Stimulated activated CD8-positive, alpha-beta memory T cell treated with anti-CD3 and anti-CD28 coated beads, Interleukin-4, amount 100 ng/mL, for 4 hours (primary cell): ENCODE data around the gene PFKFB3.
"Not testable (repeated sequence)": the region's sequence is repeated elsewhere in the genome, so short reads cannot be mapped to it uniquely, and the experiment has no call there.

Experiments used
- DNase-seq, 2 donors: peaks; one replicate each; pipeline ENCODE4 v3.0.0-alpha.2; 2020; ENCODE audit warnings: low read depth in 2 of 2, low spot score in 1 of 2

PFKFB3 gene

DNA sequence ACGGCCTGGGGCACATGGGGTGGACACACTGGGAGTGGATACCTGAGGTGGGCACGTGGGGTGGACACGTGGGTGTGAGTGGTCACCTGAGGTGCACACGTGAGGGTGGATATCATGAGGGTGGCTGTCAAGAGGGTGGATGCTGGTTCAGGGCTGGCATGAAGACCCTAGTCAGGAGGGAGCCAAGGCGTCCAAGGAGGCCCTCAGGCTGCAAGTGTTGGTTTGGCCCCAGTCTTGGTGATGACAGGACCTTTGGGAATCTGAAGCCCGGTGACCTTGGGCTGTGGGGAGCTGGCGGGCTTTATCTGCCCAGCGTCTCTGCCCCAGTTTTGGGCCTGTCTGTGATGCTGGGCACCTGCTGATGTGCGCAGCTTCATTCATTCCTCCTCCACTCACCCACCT, 24.9 kb upstream of the PFKFB3 start:
- no peak for DNase-seq

DNA sequence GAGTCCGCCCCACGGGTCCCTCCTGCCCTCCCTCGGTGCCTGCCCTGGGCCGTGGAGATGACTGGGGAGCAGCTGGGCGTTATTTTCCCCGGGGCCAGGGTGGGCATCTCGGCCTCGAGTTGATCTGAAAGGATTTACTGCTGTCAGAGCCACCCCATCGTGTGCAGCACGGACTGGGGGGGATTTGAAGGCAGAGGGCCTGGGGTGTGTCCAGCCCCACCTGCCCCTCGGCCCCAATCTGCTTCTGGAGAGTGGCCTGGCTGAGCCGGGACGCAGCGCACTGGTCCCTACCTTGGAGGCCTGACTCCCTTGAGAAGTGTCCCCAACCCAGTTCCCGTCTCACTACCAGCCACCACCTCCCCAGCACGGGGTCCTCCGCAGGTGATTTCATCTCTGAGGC, 24.2 kb upstream of the PFKFB3 start:
- DNase-seq, result no peak

DNA sequence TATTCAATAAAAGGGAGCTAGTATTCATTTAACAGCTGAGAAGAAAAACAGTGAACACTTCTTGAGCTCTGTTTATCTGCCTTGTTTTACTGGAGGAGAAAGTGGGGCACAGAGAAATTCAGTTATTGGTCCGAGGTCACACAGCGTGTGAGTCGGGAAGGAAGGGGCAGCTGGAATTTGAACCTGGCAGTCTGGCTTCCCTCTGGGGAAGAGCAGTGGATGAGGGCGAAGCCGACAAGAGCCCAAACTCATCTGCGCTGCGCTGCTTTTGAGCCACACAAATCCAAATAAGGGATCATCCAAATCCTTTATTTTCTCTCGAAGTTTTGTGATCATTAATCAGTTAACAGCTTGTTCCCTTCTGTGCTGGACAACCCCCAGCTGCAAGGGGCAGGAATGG, 23.7 kb upstream of the PFKFB3 start:
- DNase-seq, result no peak

DNA sequence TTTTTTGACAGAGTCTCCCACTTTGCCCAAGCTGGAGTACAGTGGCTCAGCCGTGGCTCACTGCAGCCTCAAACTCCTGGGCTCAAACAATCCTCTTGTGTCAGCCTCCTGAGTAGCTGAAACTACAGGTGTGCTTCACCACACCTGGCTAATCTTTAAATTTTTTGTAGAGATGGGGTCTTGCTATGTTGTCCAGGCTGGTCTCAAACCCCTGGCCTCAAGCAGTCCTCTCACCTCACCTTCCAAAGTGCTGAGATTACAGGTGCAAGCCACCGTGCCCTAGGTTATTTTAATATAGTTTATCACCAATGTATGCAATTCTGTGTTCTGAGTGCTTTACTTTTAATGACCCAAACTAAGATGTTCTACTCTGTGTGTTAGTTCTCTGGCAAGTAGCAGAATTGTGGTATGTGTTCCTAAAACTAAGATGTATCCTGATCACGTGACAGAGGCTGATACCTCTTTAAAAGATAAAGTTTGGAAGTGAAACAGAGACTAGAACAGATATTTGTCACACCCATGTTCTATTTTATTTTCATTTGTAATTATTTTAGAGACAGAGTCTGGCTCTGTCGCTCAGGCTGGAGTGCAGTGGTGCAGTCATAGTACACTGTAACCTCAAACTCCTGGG, 22.1 kb upstream of the PFKFB3 start:
- no peak for DNase-seq

DNA sequence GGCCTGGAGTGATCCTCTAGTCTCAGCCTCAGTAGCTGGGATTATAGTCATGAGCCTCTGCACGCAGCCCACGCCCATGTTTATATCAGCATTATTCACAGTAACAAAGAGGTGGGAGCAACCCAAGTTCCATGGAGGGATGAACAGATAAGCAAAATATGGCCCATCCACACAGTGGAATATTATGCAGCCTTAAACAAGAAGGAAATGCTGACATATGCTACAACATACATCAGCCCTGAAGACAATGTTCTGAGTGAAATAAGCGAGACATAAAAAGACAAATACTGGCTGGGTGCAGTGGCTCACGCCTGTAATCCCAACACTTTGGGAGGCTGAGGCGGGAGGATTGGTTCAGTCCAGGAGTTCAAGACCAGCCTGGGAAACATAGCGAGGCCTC, 21.5 kb upstream of the PFKFB3 start:
- no peak for DNase-seq

DNA sequence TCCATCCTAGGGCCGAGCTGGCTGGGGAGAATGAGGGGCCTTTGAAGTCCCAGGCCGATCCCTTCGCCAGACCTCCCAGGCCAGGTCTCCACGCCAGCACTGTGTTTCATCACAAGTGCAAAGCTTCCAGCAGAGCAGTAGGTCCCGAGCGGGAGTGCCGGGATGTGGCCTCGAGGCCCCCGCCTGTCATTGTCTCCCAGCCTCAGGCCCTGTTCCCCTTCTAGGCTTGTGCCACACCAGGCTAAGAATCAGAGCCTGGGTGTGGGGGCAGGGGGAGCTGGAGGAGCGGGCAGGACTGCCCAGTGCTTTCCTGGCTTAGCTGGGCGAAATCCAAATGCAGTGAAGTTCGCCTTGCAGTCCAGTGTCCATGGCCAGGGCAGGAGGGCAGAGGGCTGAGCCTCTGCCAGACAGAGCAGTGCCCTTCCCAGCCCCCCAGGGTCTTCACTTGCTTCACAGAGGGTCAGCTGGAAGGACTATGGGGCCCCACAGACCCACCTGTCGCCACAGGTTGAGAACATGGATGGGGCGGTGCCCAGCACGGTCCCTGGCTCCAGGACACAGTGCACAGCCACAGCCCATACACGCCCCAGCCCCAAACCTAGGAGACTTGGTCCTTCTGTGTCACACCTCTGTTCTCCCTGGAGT, 20.2 kb upstream of the PFKFB3 start:
- no peak for DNase-seq

DNA sequence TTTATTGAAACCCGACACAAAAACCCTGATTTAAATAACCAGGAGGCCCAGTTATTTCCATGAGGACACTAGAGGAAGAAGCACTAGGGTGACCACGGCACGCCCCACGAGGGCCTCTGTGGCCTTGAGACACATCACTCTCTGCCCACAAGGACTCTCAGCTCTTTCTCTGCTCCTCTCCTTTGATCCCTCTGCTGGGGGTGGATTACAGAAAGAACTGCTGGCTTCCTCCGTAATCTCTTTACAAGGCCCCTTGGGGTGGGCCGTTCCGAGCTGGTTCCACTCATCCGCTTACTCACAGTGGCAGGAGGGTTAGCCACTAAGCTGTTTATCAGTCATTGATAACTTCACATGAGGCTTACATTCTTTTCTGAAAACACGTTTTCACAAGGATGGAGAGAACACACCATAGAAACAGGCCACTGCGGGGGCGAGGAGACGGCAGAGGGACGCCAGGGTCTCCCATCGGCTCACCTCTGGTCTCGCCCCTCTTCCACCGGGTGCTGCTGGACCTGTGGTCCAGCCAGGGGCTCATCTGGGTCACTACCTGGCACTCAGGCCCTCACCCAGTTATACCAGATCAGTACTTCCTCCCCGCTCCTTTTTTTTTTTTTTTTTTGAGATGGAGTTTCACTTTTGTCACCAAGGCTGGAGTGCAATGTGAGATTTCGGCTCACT, 17.6 kb upstream of the PFKFB3 start:
- DNase-seq, result no peak

DNA sequence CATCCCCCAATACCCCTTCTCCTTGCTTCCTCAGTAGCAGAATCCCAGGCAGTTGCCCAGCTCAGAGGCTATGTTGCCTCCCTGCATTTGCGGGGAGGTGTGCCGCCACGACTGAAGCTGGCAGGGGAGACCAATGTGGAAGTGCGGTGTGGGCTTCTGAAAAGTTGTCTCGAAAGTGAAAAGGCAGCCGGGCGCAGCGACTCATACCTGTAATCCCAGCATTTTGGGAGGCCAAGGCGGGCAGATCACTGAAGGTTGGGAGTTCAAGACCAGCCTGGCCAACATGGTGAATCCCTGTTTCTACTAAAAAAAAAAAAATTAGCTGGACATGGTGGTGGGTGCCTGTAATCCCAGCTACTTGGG, 15.9 kb upstream of the PFKFB3 start:
- no peak for DNase-seq

DNA sequence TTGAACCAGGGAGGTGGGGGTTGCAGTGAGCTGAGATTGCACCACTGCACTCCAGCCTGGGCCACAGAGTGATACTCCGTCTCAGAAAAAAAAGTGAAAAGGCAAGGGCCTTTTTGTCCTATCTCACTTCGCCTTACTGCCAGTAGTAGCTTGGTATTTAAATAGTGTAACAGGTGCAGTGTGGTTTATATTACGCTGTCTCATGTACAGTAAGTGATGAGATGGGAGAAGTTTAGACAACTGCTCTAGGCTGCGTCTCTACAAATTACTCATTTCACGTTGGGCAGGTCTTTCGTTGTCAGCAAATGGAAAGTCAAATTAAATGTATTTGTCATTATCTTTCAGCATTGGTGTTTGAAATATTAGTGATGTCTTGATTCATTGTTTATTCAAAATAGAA, 15.5 kb upstream of the PFKFB3 start:
- no peak for DNase-seq

DNA sequence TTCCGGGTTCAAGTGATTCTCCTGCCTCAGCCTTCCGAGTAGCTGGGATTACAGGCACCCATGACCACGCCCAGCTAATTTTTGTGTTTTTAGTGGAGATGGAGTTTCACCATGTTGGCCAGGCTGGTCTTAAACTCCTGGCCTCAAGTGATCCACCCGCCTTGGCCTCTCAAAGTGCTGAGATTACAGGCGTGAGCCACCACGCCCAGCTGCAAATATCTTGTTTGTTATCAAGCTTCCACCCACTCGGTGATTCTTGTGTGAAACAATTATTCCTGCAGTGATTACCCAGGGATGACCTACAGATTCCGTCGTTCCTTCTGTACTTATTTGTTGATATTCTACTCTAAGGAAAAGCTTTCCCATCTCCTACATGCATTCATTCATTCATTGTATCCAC, 12.7 kb upstream of the PFKFB3 start:
- DNase-seq, result not testable (repeated sequence)

DNA sequence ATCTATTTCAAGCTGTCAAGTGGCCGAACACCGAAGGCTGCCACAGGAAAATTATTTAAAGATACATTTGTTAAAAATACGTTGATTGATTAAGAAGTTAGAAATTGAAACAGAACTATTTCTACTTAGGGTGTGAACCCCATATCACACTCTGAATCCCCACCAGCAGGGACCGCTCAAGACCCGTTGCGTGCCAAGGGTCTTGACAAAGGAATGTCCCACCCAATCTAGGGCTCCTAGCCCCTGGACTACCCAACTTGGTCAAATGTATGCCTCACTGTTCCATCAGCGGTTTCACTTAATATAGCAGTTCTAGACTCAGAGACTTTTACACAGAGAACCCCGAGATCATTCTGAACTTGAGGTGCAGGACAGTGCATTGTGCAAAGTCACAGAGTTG, 11.6 kb upstream of the PFKFB3 start:
- DNase-seq, result no peak

DNA sequence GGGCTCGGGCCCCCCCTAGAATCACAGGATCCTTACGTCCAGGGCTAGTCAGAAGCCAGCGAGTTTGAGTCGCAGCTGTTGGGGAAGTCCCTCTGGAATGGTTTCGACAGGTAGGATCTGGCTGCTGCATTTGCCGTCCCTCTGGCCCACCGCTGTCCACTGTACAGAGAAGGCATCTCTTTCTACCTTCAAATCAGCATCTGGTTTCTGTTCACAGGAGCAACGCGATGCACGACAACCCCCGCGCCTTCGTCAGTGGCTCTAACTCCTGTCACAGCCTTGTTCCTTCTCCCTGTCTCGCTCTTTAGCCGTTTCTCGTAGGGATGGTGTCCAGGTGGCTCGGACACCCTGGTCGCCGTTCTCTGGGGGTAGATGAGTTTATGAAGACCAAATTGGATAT, 11.2 kb upstream of the PFKFB3 start:
- DNase-seq, result no peak

DNA sequence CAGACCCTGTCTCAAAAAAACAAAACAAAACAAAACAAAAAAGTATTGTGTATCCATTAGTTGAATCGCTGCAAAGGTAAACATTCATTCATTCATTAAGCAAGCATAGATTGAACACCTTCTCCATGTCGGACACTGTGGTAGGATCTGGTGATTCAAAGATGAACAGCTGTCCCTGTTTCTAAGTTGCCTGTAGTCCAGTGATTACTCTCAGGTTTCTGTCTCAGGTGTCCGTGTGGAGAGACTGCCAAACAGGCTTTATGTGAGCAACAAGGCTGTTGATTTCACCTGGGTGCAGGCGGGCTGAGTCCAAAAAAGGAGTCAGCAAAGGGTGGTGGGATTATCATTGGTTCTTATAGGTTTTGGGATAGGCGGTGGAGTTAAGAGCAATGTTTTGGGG, 9.4 kb upstream of the PFKFB3 start:
- not testable (repeated sequence) for DNase-seq

DNA sequence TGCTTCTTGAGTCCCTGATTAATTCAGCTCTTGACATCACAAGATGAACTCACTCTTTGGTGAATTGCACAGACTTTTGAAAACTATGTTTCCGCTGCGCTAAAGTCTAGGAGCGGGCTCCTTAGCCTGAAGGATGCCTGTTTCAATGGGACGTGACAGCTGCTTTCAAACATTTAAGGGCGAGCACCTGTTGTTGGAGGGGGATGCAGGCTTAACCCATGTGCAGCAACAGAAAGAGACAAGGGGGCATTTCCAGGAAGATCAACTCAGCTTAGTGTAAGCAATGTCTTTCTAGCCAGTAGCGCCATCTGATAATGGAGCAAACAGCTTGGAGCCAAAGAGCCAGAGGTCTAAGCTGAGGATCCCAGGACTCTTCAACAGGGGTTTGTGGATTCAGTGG, 8.4 kb upstream of the PFKFB3 start:
- DNase-seq, result no peak

DNA sequence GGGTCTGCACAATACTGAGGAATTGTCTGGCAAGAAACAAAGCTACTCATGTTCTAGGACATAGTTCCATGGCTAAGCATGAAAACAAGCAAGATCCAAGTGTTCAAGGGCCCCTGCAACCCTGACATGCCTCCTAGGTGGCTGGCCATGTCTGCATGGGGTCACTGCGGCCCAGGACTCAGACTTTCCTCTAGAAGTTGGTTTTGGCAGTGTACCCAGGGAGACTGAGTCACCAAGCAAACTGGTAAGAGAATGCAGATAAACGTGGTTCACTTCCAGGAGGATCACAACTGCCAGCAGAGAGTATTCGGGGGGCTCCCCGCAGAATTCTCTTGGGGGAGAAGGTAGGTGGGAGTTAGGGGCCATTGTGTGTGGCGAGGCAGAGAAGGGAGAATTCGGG, 7.4 kb upstream of the PFKFB3 start:
- DNase-seq, result no peak

DNA sequence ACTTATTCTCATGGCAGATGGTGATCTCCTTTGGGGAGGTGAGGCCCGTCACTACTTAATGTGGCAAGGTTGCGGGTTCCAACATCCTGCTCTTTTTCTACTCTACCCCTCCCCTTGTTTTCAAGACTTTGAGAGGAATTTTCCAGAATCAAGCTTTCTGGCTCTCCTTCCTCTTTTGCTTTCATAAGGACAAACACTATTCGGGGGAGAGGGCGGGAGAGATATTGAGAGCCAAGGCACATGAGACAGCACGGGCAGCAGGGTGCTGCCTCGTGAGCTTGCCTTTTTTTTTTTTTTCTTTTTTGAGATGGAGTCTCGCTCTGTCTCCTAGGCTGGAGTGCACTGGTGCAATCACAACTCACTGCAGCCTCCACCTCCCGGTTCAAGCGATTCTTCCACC, 6.9 kb upstream of the PFKFB3 start:
- DNase-seq, result no peak

DNA sequence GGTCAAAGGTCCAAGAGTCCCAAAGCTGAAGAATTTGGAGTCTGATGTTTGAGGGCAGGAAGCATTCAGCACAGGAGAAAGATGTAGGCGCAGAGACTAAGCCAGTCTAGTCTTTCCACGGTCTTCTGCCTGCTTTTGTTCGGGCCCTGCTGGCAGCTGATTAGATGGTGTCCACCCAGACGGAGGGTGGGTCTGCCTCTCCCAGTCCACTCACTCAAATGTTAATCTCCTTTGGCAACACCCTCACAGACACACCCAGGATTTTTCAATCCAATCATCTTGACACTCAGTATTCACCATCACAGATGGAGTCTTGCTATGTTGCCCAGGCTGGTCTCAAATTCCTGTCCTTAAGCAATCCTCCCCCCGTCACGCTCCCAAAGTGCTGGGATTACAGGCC, 6.2 kb upstream of the PFKFB3 start:
- DNase-seq, result not testable (repeated sequence)

DNA sequence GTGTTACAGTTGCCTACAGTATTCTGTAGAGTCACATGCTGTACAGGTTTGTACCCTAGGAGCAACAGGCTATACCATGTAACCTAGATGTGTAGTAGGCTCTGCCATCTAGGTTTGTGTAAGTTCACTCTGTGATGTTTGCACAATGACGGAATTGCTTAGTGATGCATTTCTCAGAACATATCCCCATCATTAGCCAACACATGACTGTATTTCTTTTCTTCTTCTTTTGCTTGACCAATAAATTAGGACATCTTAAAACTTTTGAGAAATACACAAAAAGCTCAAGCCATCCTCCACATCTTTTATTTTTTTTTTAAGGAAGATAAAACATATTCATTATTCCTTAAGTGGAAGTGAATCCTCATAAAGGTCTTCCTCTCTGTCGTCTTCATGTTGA, 5.4 kb upstream of the PFKFB3 start:
- DNase-seq, result no peak

DNA sequence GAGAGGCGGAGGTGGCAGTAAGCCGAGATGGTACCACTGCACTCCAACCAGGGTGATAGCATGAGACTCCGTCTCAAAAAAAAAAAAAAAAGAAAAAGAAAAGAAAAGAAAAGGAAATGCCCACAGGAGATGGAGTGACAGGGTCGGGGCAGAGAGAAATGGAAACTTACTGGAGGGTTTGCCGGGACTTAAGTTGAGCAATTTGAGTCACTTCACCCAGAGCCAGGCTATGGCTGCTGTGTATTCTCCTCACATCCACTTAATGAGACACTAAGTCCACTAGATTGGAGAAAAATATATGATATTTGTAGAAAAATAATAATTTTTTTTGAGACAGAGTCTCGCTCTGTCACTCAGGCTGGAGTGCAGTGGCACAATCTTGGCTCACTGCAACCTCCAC, 4.6 kb upstream of the PFKFB3 start:
- no peak for DNase-seq

DNA sequence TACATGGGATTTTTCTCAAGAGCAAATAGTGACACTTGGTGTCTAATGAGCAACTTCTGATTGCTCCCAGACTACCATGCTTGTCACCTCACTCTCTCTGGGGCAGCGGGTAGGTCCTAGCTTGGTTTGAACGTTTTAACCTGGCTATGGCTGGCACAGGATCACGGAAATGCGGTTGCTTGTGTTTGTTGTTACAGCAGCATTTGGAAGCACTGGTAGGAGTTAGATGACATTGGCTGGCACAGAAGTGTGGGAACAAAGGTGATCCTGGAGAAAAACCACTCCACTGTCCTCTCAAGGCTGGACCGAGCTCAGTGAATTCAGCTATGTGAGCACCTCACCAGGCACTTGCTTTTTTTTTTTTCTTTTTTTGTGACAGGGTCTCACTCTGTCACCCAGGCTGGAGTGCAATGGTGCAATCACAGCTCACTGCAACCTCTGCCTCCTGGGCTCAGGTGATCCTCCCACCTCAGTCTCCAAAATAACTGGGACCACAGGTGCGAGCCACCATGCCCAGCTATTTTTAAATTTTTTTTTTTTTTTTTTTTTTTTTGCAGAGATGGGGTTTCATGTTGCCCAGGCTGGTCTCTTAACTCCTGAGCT, 3.5 kb upstream of the PFKFB3 start:
- DNase-seq, result no peak

DNA sequence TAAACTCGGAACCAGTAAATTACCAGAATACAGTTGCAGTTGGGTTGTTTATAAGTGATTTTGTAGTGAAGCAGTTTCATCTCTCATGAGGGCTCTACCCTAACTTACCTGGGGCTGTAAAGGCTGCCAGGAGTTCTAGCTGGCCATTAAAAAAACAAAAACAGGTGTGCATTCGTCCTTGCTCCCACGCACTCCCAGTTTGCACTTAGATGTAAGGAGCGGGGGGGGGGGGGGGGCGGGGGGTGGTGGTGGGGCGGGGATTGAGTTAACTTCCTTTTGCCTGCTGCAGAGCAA, 2.3 kb upstream of the PFKFB3 start:
- DNase-seq, result no peak

DNA sequence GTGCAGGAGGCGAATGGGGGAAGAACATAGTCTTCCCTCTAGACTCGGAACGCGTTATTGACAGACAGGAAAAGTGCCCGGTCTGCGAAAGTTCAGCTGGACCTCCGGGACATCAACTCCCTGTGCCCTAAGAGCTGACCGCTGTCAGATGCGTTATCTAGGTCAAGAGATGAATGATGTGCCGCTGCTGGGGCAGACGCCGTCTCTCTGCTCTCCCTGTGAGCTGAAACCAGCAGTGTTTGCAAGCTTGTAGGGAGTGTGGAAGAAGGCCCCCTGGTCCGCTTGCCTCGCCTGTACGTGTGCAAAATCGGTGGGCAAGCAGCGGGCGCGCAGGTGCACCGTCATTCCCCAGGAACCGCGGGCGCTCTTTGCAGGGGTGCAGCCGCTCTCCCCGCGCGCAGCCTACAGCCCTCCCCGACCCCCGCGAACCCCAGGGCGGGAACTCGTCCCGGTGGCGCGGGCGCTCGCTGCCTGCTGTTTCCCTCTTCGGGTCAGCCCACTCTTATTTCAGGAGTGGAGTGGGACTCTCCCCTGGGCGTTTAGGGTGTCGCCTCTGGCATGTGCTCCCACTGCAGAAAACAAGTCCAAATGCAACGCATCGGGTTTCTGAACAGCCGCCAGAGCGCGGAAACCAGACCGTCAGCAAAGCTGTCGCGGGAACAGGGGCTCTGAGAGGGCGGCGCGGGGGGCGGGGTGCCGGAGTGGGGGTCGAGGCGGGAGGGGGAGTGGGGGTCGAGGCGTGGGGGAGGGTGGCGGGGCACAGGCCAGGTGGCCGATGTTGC, 1.8 kb upstream of the PFKFB3 start:
- no peak for DNase-seq
